Sigmoid colon (tissue), 4 donors: Measurements from ENCODE around the gene SIGLEC5.

Experiments
- POLR2A ChIP-seq, 2 donors: fragments of 450-650 bp; IDR thresholded peaks; one replicate each; pipeline ENCODE4 v1.6.1; 2016; ENCODE audit warnings: antibody characterized with exemption in 2 of 2, mild to moderate bottlenecking in 2 of 2, moderate library complexity in 2 of 2
- POLR2AphosphoS5 ChIP-seq, 4 donors: sonication (generic); formaldehyde crosslinking; IDR thresholded peaks; one replicate each; pipeline ENCODE4 v1.6.1; 2017; ENCODE audit warnings: antibody characterized with exemption in 4 of 4
- TF ChIP-seq, protein P1 (sequence below), 4 experiments: fragments of 450-650 bp in 3 of 4; fragments of 200-600 bp in 1 of 4; IDR thresholded peaks; one replicate each; pipeline ENCODE4 v1.5.1; 2016 to 2019; ENCODE audit warnings: antibody characterized with exemption in 4 of 4, mild to moderate bottlenecking in 3 of 4, moderate library complexity in 2 of 4

- TF ChIP-seq, protein P1, sequence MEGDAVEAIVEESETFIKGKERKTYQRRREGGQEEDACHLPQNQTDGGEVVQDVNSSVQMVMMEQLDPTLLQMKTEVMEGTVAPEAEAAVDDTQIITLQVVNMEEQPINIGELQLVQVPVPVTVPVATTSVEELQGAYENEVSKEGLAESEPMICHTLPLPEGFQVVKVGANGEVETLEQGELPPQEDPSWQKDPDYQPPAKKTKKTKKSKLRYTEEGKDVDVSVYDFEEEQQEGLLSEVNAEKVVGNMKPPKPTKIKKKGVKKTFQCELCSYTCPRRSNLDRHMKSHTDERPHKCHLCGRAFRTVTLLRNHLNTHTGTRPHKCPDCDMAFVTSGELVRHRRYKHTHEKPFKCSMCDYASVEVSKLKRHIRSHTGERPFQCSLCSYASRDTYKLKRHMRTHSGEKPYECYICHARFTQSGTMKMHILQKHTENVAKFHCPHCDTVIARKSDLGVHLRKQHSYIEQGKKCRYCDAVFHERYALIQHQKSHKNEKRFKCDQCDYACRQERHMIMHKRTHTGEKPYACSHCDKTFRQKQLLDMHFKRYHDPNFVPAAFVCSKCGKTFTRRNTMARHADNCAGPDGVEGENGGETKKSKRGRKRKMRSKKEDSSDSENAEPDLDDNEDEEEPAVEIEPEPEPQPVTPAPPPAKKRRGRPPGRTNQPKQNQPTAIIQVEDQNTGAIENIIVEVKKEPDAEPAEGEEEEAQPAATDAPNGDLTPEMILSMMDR (IDR thresholded peaks at IDR 0.05): no peak
- no peak for TF ChIP-seq POLR2A (IDR thresholded peaks at IDR 0.05)
- no peak for TF ChIP-seq POLR2AphosphoS5 (IDR thresholded peaks at IDR 0.05)
Measured at GRCh38 chr19:51647318-51647717, 17.1 kb upstream of the SIGLEC5 start.
